Thyroid gland (tissue), 4 donors: Measurements from ENCODE around the gene TCAP. TPM values are rescaled to one million over a fixed set of nuclear protein-coding genes. Genes with fewer than 3 reads are reported as not detected.

Experiments used
- DNase-seq, 2 donors: peaks; one replicate each; pipeline ENCODE4 v3.0.0-alpha.2; 2019
- H3K27ac ChIP-seq, 3 donors: fragments of 200-600 bp; sonication (generic); 1 replicate in 2 of 3; 2 replicates in 1 of 3; pipeline ENCODE4 v1.5.1; 2016 to 2019; ENCODE audit warnings: mild to moderate bottlenecking in 1 of 3, moderate library complexity in 1 of 3
- H3K27me3 ChIP-seq: fragments of 200-600 bp; sonication (generic); one replicate; pipeline ENCODE4 v1.5.1; 2019
- H3K36me3 ChIP-seq, 2 donors: fragments of 200-600 bp; sonication (generic); one replicate each; pipeline ENCODE4 v1.5.1; 2016 to 2019
- H3K4me1 ChIP-seq, 2 donors: fragments of 200-600 bp; sonication (generic); one replicate each; pipeline ENCODE4 v1.5.1; 2017 to 2019
- H3K4me3 ChIP-seq, 3 donors: fragments of 200-600 bp; sonication (generic); replicated peaks in 1 of 3; 1 replicate in 2 of 3; 2 replicates in 1 of 3; pipeline ENCODE4 v1.5.1; 2016; ENCODE audit warnings: mild to moderate bottlenecking in 1 of 3
- H3K9me3 ChIP-seq: fragments of 200-600 bp; sonication (generic); one replicate; pipeline ENCODE4 v1.5.1; 2017
- CTCF ChIP-seq, 6 experiments: fragments of 200-600 bp in 3 of 6; fragments of 450-650 bp in 3 of 6; sonication (generic) in 3 of 6; IDR thresholded peaks; one replicate each; pipeline ENCODE4 v1.5.1; 2016 to 2019; ENCODE audit warnings: antibody characterized with exemption in 6 of 6, mild to moderate bottlenecking in 2 of 6, inconsistent platforms in 1 of 6, moderate library complexity in 1 of 6
- POLR2A ChIP-seq, 2 donors: fragments of 450-650 bp; IDR thresholded peaks; one replicate each; pipeline ENCODE4 v1.6.1; 2017; ENCODE audit warnings: antibody characterized with exemption in 2 of 2, mild to moderate bottlenecking in 2 of 2, moderate library complexity in 1 of 2
- WGBS, 2 donors: methylation state at CpG; one replicate each; pipeline ENCODE4 v1.1.5; 2017; 5-methylcytosine and 5-hydroxymethylcytosine counted together
- intact Hi-C: fragments of 100-400 bp; cut with DNase I; formaldehyde crosslinking; loops from one replicate; pipeline ENCODE4 v1.15.1; 2023
- total RNA-seq, 4 donors: library from RNA; depleted of rRNA; stranded (reverse); fragments of >200 nt; gene quantifications; one replicate each; pipeline ENCODE4 v1.2.3, GENCODE V29; 2016

Gene TCAP
- total RNA-seq, 4 donors from 2014 or later, result 0.63 to 2.1 (median 1.5) TPM

GRCh38 chr17:39660011-39660360 is 5.2 kb upstream of the TCAP start:
- Histone ChIP-seq H3K27ac (peak overlapping the region in 2 of 3 donors; percentile 35 to 79), H3K36me3 (peaks cover 17 to 18% of the 10 kb centered on the region in 2 donors), H3K4me3 (no peak overlapping the region), H3K4me1 (peaks cover 15 to 32% of the 10 kb centered on the region in 2 donors), H3K9me3 (no peaks in the 10 kb centered on the region), H3K27me3 (no peaks in the 10 kb centered on the region)
- no peak for DNase-seq
- 74 to 87% methylated on average over 5 of the region's 5 CpGs for WGBS, 2 donors
- TF ChIP-seq POLR2A (IDR thresholded peaks at IDR 0.05), result no peak
- no peak for TF ChIP-seq CTCF (IDR thresholded peaks at IDR 0.05)
- intact Hi-C loops, result no loop called here

- peaks cover 17 to 18% of the 10 kb centered on the region in 2 donors for H3K36me3 ChIP-seq
- no peak overlapping the region for H3K4me3 ChIP-seq
- TF ChIP-seq POLR2A (IDR thresholded peaks at IDR 0.05) (no peak), CTCF (IDR thresholded peaks at IDR 0.05) (no peak)
- intact Hi-C loops, result no loop called here
- peaks cover 15 to 39% of the 10 kb centered on the region in 2 donors for H3K4me1 ChIP-seq
- no peak for DNase-seq
- no peaks in the 10 kb centered on the region for H3K9me3 ChIP-seq
- WGBS, 2 donors, result 90 to 92% methylated on average over 21 to 31 of the region's 35 CpGs
- H3K27me3 ChIP-seq, result no peaks in the 10 kb centered on the region
- H3K27ac ChIP-seq, result peak overlapping the region; percentile 33 to 79 (median 35)
These were observed 4.5 kb upstream of the TCAP start for GRCh38 chr17:39660397-39661385.

- Histone ChIP-seq H3K9me3 (no peaks in the 10 kb centered on the region), H3K4me1 (peaks cover 15 to 51% of the 10 kb centered on the region in 2 donors), H3K4me3 (no peak overlapping the region), H3K36me3 (peaks cover 17 to 18% of the 10 kb centered on the region in 2 donors), H3K27ac (peak overlapping the region; percentile 18 to 58 (median 47)), H3K27me3 (no peaks in the 10 kb centered on the region)
- TF ChIP-seq CTCF (IDR thresholded peaks at IDR 0.05) (no peak), POLR2A (IDR thresholded peaks at IDR 0.05) (no peak)
- 83 to 84% methylated on average over 5 to 8 of the region's 8 CpGs for WGBS, 2 donors
- no peak for DNase-seq
- intact Hi-C loops, result no loop called here
These were observed 3.2 kb upstream of the TCAP start for GRCh38 chr17:39661744-39662541.

- intact Hi-C loops, result no loop called here
- Histone ChIP-seq H3K36me3 (peaks cover 17 to 18% of the 10 kb centered on the region in 2 donors), H3K9me3 (no peaks in the 10 kb centered on the region), H3K4me3 (no peak overlapping the region), H3K27me3 (no peaks in the 10 kb centered on the region), H3K27ac (peak overlapping the region; percentile 18 to 58 (median 47)), H3K4me1 (peaks cover 21 to 59% of the 10 kb centered on the region in 2 donors)
- TF ChIP-seq CTCF (IDR thresholded peaks at IDR 0.05), result no peak
- no peak for TF ChIP-seq POLR2A (IDR thresholded peaks at IDR 0.05)
- 77 to 82% methylated on average over 12 to 16 of the region's 22 CpGs for WGBS, 2 donors
- peak; percentile 67 to 79 for DNase-seq
These were observed 2.4 kb upstream of the TCAP start for GRCh38 chr17:39662551-39663339.
